Brain microvascular endothelial cell (primary cell): Measurements from ENCODE around the gene PSENEN.

Experiments used
- DNase-seq: peaks from one replicate; pipeline ENCODE4 v3.0.0-alpha.2; 2020
- H3K27ac ChIP-seq: fragments of 250-450 bp; sonication (Bioruptor Pico); 2 replicates; pipeline ENCODE4 v1.5.1; 2020; ENCODE audit warnings: mild to moderate bottlenecking, moderate library complexity
- H3K27me3 ChIP-seq: fragments of 250-450 bp; sonication (Bioruptor Pico); replicated peaks from 2 replicates; pipeline ENCODE4 v1.5.1; 2020; ENCODE audit warnings: mild to moderate bottlenecking
- H3K36me3 ChIP-seq: fragments of 250-450 bp; sonication (Bioruptor Pico); replicated peaks from 2 replicates; pipeline ENCODE4 v1.5.1; 2020; ENCODE audit warnings: mild to moderate bottlenecking
- H3K4me3 ChIP-seq: 2 replicates; pipeline ENCODE4 v1.5.1; 2011; ENCODE audit warnings: low read depth, mild to moderate bottlenecking, control low read depth, low read length, moderate library complexity
- CTCF ChIP-seq: IDR thresholded peaks from 2 replicates; pipeline ENCODE4 v1.5.1; 2011; ENCODE audit warnings: low read depth, mild to moderate bottlenecking, moderate library complexity, low read length, control low read depth, inconsistent platforms; ENCODE audit errors: missing control alignments
- in situ Hi-C: cut with HindIII; loops from 2 replicates; pipeline ENCODE4 v1.10.0; 2017; ENCODE audit warnings: low sequenced_read_pairs, low pct_ligation_motif_present

PSENEN gene

GRCh38 chr19:35750167-35750566 lies 4.7 kb downstream of the PSENEN start:
- H3K27ac ChIP-seq: no peak overlapping the region
- no peaks in the 10 kb centered on the region for H3K27me3 ChIP-seq
- no peak overlapping the region for H3K4me3 ChIP-seq
- no peak for DNase-seq
- in situ Hi-C loops: no loop called here
- no peak for TF ChIP-seq CTCF
- H3K36me3 ChIP-seq: peaks cover 21% of the 10 kb centered on the region

- Histone ChIP-seq H3K36me3 (peaks cover 21% of the 10 kb centered on the region), H3K27me3 (no peaks in the 10 kb centered on the region), H3K4me3 (no peak overlapping the region), H3K27ac (no peak overlapping the region)
- no peak for TF ChIP-seq CTCF
- DNase-seq: no peak
- in situ Hi-C loops: no loop called here
Observed at GRCh38 chr19:35751839-35752745, 6.6 kb downstream of the PSENEN start.

- DNase-seq: no peak
- in situ Hi-C loops: no loop called here
- H3K27ac ChIP-seq: no peak overlapping the region
- peaks cover 21% of the 10 kb centered on the region for H3K36me3 ChIP-seq
- H3K4me3 ChIP-seq: no peak overlapping the region
- TF ChIP-seq CTCF: no peak
- H3K27me3 ChIP-seq: no peaks in the 10 kb centered on the region
Observed at GRCh38 chr19:35752746-35753350, 7.4 kb downstream of the PSENEN start.

GRCh38 chr19:35753634-35754369 lies 8.4 kb downstream of the PSENEN start:
- H3K4me3 ChIP-seq: no peak overlapping the region
- H3K27me3 ChIP-seq: no peaks in the 10 kb centered on the region
- H3K27ac ChIP-seq: no peak overlapping the region
- DNase-seq: no peak
- in situ Hi-C loops: no loop called here
- no peak for TF ChIP-seq CTCF
- peaks cover 21% of the 10 kb centered on the region for H3K36me3 ChIP-seq

GRCh38 chr19:35754370-35755130 lies 9.1 kb downstream of the PSENEN start:
- TF ChIP-seq CTCF: no peak
- Histone ChIP-seq H3K36me3 (peaks cover 21% of the 10 kb centered on the region), H3K27ac (no peak overlapping the region), H3K27me3 (no peaks in the 10 kb centered on the region), H3K4me3 (no peak overlapping the region)
- in situ Hi-C loops: no loop called here
- DNase-seq: no peak
